ENCODE data around the gene OCEL1. TPM values are rescaled to one million over a fixed set of nuclear protein-coding genes. Genes with fewer than 3 reads are reported as not detected.
A peak's percentile ranks its signal among the peaks of the same experiment; 100 is the strongest.

Gene OCEL1
- total RNA-seq, 2 experiments from 2014 or later: 10.2 to 29.5 TPM

GRCh38 chr19:17236811-17237543 is 11.0 kb downstream of the OCEL1 start:
- peak overlapping the region; percentile 51 for H3K4me2 ChIP-seq (ENCODE audit: low read length)
- no TSS peak for BruUV-seq (replicated peaks)
- DNase-seq (ENCODE audit: low spot score): no peak
- H3K4me1 ChIP-seq (ENCODE audit: insufficient read depth, low read length, poor library complexity, severe bottlenecking): peaks cover 31% of the 10 kb centered on the region
- CTCF ChIA-PET (ENCODE audit: unreplicated experiment): no interaction called here
- H3K9me2 ChIP-seq (ENCODE audit: insufficient read depth, low read length): no peaks in the 10 kb centered on the region
- no peak for TF ChIP-seq CTCF (conservative IDR thresholded peaks at IDR 0.05; ENCODE audit: low read length)
- TF ChIP-seq EZH2phosphoT487 (IDR thresholded peaks at IDR 0.05; ENCODE audit: borderline replicate concordance, low read depth, low read length): no peak
- H4K20me1 ChIP-seq (ENCODE audit: insufficient read depth, low read length): no peaks in the 10 kb centered on the region
- intact Hi-C loops (cut with micrococcal nuclease; ENCODE audit: unreplicated experiment): no loop called here
- H3K79me2 ChIP-seq (ENCODE audit: insufficient read depth, low read depth, low read length): peaks cover 12% of the 10 kb centered on the region; the same call in 1 of the 2 replicates
- H3K36me3 ChIP-seq (ENCODE audit: insufficient read depth, low read length): peaks cover 29% of the 10 kb centered on the region; the same call in 1 of the 2 replicates
- H3K4me3 ChIP-seq (ENCODE audit: low read depth, low read length, poor library complexity, severe bottlenecking): no peak overlapping the region
- H2AFZ ChIP-seq (ENCODE audit: low read length): no peak overlapping the region
- no peaks in the 10 kb centered on the region for H3K9me3 ChIP-seq (ENCODE audit: low read length)
- POLR2A ChIA-PET: interaction anchor here (0.5 to 0.7 kb wide), 3 partner anchors 11 to 604 kb away, joined by 3 to 5 read pairs (median 4); no protein-coding TSS in a partner anchor
- peak overlapping the region; percentile 48 for H3K27ac ChIP-seq (ENCODE audit: low read depth, low read length, poor library complexity, severe bottlenecking)

DNA sequence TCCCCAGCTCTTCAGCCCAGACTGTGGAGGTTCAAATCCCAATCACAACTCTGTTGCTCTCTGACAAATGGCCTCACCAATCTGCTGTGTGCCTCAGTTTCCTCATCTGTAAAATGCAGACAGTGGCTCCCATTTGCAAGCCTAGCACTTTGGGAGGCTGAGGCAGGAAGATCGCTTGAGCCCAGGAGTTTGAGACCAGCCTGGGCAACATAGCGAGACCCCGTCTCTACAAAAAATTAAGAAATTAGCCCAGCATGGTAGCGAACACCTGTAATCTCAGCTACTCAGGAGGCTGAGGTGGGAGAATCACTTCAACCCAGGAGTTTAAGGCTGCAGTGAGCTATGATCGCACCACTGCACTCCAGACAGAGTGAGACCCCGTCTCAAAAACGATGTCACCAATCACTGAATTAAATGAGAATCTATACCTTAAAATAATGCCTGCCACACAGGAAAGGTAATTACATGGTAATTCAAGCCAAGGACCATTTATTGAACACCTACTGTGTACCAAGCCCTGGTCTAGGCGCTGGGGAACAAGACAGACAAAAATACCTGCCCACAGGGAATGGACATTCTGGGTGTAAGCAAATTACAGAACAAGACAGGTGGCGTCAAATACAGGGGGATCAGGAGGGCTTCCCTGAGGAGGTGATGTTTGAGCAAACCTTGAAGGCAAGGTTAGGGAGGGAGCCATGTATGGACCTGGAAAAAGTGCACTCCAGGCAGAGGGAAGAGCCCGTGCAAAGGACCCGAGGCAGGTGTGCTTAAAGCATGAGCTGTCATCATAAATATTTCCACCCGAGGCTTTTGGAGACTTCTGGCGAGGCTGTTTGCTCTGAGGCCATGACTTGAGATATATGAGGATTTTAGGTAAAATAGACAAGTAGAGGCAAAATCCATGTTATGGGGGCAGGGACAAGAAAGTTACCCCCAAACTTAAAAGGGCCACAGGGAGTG is 12.0 kb downstream of the OCEL1 start:
- CTCF ChIA-PET (ENCODE audit: unreplicated experiment): interaction anchor here (0.6 kb wide), 1 partner anchor 44 kb away, joined by 3 read pairs; no protein-coding TSS in a partner anchor
- H3K9me3 ChIP-seq (ENCODE audit: low read length): no peaks in the 10 kb centered on the region
- POLR2A ChIA-PET: interaction anchor here (0.5 to 0.7 kb wide), 3 partner anchors 115 to 605 kb away, joined by 3 to 5 read pairs (median 4); no protein-coding TSS in a partner anchor
- H3K4me1 ChIP-seq (ENCODE audit: insufficient read depth, low read length, poor library complexity, severe bottlenecking): peaks cover 41% of the 10 kb centered on the region
- peaks cover 22% of the 10 kb centered on the region; the same call in 1 of the 2 replicates for H3K36me3 ChIP-seq (ENCODE audit: insufficient read depth, low read length)
- no peaks in the 10 kb centered on the region for H3K9me2 ChIP-seq (ENCODE audit: insufficient read depth, low read length)
- no peaks in the 10 kb centered on the region for H4K20me1 ChIP-seq (ENCODE audit: insufficient read depth, low read length)
- no TSS peak for BruUV-seq (replicated peaks)
- H3K4me3 ChIP-seq (ENCODE audit: low read depth, low read length, poor library complexity, severe bottlenecking): no peak overlapping the region
- H3K27ac ChIP-seq (ENCODE audit: low read depth, low read length, poor library complexity, severe bottlenecking): no peak overlapping the region
- intact Hi-C loops (cut with micrococcal nuclease; ENCODE audit: unreplicated experiment): no loop called here
- no peak overlapping the region for H3K4me2 ChIP-seq (ENCODE audit: low read length)
- peaks cover 17% of the 10 kb centered on the region; the same call in 1 of the 2 replicates for H3K79me2 ChIP-seq (ENCODE audit: insufficient read depth, low read depth, low read length)
- TF ChIP-seq CTCF (conservative IDR thresholded peaks at IDR 0.05; ENCODE audit: low read length) (no peak), EZH2phosphoT487 (IDR thresholded peaks at IDR 0.05; ENCODE audit: borderline replicate concordance, low read depth, low read length) (no peak)
- no peak overlapping the region for H2AFZ ChIP-seq (ENCODE audit: low read length)
- DNase-seq (ENCODE audit: low spot score): no peak

All from OCI-LY7 (cell line).